H9 (cell line): ENCODE results near the gene MIAT. TPM values are rescaled to one million over a fixed set of nuclear protein-coding genes. Genes with fewer than 3 reads are reported as not detected.

Source experiments
- DNase-seq: peaks from one replicate; pipeline ENCODE4 v3.0.0-alpha.2; 2017
- H2AFZ ChIP-seq: one replicate; pipeline ENCODE4 v1.6.1; 2013; ENCODE audit warnings: mild to moderate bottlenecking, low read length, control low read depth, moderate library complexity
- H2AK5ac ChIP-seq: 2 replicates; pipeline ENCODE4 v1.6.1; 2013; ENCODE audit warnings: low read length, control low read depth, mixed read lengths; ENCODE audit not compliant: insufficient read length
- H2BK120ac ChIP-seq: one replicate; pipeline ENCODE4 v1.6.1; 2013; ENCODE audit warnings: low read depth, mild to moderate bottlenecking, low read length, control low read depth, inconsistent platforms; ENCODE audit not compliant: poor library complexity, severe bottlenecking
- H2BK12ac ChIP-seq: 2 replicates; pipeline ENCODE4 v1.6.1; 2013; ENCODE audit warnings: low read length, control low read depth, mixed read lengths, low read depth; ENCODE audit not compliant: insufficient read length
- H2BK15ac ChIP-seq: 2 replicates; pipeline ENCODE4 v1.6.1; 2013; ENCODE audit warnings: low read depth, low read length, control low read depth
- H2BK20ac ChIP-seq: one replicate; pipeline ENCODE4 v1.6.1; 2013; ENCODE audit warnings: low read depth, mild to moderate bottlenecking, low read length, control low read depth, inconsistent platforms; ENCODE audit not compliant: poor library complexity, severe bottlenecking
- H2BK5ac ChIP-seq: 2 replicates; pipeline ENCODE4 v1.6.1; 2013; ENCODE audit warnings: low read length, control low read depth, mixed read lengths; ENCODE audit not compliant: insufficient read length
- H3K14ac ChIP-seq: 2 replicates; pipeline ENCODE4 v1.6.1; 2013; ENCODE audit warnings: low read length, control low read depth; ENCODE audit not compliant: insufficient read depth
- H3K18ac ChIP-seq: 2 replicates; pipeline ENCODE4 v1.6.1; 2013; ENCODE audit warnings: low read depth, mild to moderate bottlenecking, mixed read lengths, low read length, control low read depth; ENCODE audit not compliant: insufficient read length
- H3K23ac ChIP-seq: 2 replicates; pipeline ENCODE4 v1.6.1; 2013; ENCODE audit warnings: low read length, control low read depth, mixed read lengths, low read depth; ENCODE audit not compliant: insufficient read length
- H3K23me2 ChIP-seq: 2 replicates; pipeline ENCODE4 v1.6.1; 2013; ENCODE audit warnings: low read depth, mild to moderate bottlenecking, mixed read lengths, low read length, control low read depth; ENCODE audit not compliant: insufficient read length, poor library complexity, severe bottlenecking
- H3K27ac ChIP-seq: 2 replicates; pipeline ENCODE4 v1.5.1; 2013; ENCODE audit warnings: low read length, control low read depth, mixed read lengths, low read depth; ENCODE audit not compliant: insufficient read length
- H3K27me3 ChIP-seq: 2 replicates; pipeline ENCODE4 v1.6.1; 2013; ENCODE audit warnings: low read length, control low read depth, inconsistent platforms; ENCODE audit not compliant: insufficient read depth
- H3K4ac ChIP-seq: 2 replicates; pipeline ENCODE4 v1.6.1; 2013; ENCODE audit warnings: low read depth, mild to moderate bottlenecking, control low read depth, inconsistent platforms, low read length, moderate library complexity
- H3K4me1 ChIP-seq: 2 replicates; pipeline ENCODE4 v1.6.1; 2013; ENCODE audit warnings: low read length, control low read depth, inconsistent platforms; ENCODE audit not compliant: insufficient read depth
- H3K4me2 ChIP-seq: 2 replicates; pipeline ENCODE4 v1.6.1; 2013; ENCODE audit warnings: low read length, control low read depth, mixed read lengths; ENCODE audit not compliant: insufficient read length, insufficient read depth
- H3K56ac ChIP-seq: 2 replicates; pipeline ENCODE4 v1.6.1; 2013; ENCODE audit warnings: low read depth, mild to moderate bottlenecking, mixed read lengths, low read length, control low read depth; ENCODE audit not compliant: insufficient read length
- H3K79me1 ChIP-seq: 2 replicates; pipeline ENCODE4 v1.6.1; 2013; ENCODE audit warnings: low read depth, mild to moderate bottlenecking, moderate library complexity, low read length, control low read depth, inconsistent platforms; ENCODE audit not compliant: insufficient read depth, poor library complexity, severe bottlenecking
- H3K79me2 ChIP-seq: 2 replicates; pipeline ENCODE4 v1.6.1; 2013; ENCODE audit warnings: low read length, control low read depth, inconsistent platforms; ENCODE audit not compliant: insufficient read depth
- H3K9ac ChIP-seq: 2 replicates; pipeline ENCODE4 v1.6.1; 2013; ENCODE audit warnings: low read length, control low read depth, mixed read lengths; ENCODE audit not compliant: insufficient read length; ENCODE audit errors: extremely low read depth
- H3K9me3 ChIP-seq: one replicate; pipeline ENCODE4 v1.6.1; 2013; ENCODE audit warnings: low read depth, low read length, inconsistent platforms; ENCODE audit not compliant: control insufficient read depth
- H3T11ph ChIP-seq: one replicate; pipeline ENCODE4 v1.6.1; 2013; ENCODE audit warnings: mild to moderate bottlenecking, low read length, control low read depth, inconsistent platforms
- H4K20me1 ChIP-seq: one replicate; pipeline ENCODE4 v1.6.1; 2013; ENCODE audit not compliant: control insufficient read depth, insufficient read length, insufficient read depth
- H4K5ac ChIP-seq: 2 replicates; pipeline ENCODE4 v1.6.1; 2013; ENCODE audit warnings: low read depth, mild to moderate bottlenecking, mixed read lengths, low read length, control low read depth; ENCODE audit not compliant: insufficient read length
- H4K8ac ChIP-seq: replicated peaks from 2 replicates; pipeline ENCODE4 v1.6.1; 2013; ENCODE audit warnings: low read length, control low read depth, mixed read lengths, low read depth; ENCODE audit not compliant: insufficient read length
- H4K91ac ChIP-seq: 2 replicates; pipeline ENCODE4 v1.6.1; 2013; ENCODE audit warnings: low read depth, mild to moderate bottlenecking, moderate library complexity, mixed read lengths, low read length, control low read depth; ENCODE audit not compliant: insufficient read length
- H3K27ac Mint-ChIP-seq, 3 experiments: 2 replicates in 2 of 3; 3 replicates in 1 of 3; pipeline ENCODE4 v1.8.0; 2020 to 2021; ENCODE audit warnings: mixed read lengths in 3 of 3, mild to moderate bottlenecking in 1 of 3, moderate library complexity in 1 of 3
- H3K27me3 Mint-ChIP-seq: 2 replicates; pipeline ENCODE4 v1.8.0; 2021; ENCODE audit warnings: low read depth, mild to moderate bottlenecking, moderate library complexity, mixed read lengths
- H3K36me3 Mint-ChIP-seq, 3 experiments: 2 replicates in 2 of 3; 3 replicates in 1 of 3; pipeline ENCODE4 v1.8.0; 2020 to 2021; ENCODE audit warnings: low read depth in 3 of 3, mixed read lengths in 3 of 3; ENCODE audit not compliant: insufficient read depth in 1 of 3
- H3K4me1 Mint-ChIP-seq, 2 experiments: 2 replicates each; pipeline ENCODE4 v1.8.0; 2020; ENCODE audit warnings: mixed read lengths in 2 of 2
- H3K4me3 Mint-ChIP-seq, 2 experiments: 2 replicates in 1 of 2; 3 replicates in 1 of 2; pipeline ENCODE4 v1.8.0; 2020 to 2021; ENCODE audit warnings: mild to moderate bottlenecking in 2 of 2, mixed read lengths in 2 of 2, moderate library complexity in 1 of 2
- H3K9me3 Mint-ChIP-seq, 2 experiments: 2 replicates in 1 of 2; 3 replicates in 1 of 2; pipeline ENCODE4 v1.8.0; 2020; ENCODE audit warnings: mild to moderate bottlenecking in 2 of 2, mixed read lengths in 2 of 2, moderate library complexity in 1 of 2
- CTCF ChIP-seq: fragments of 200-600 bp; sonication (generic); conservative IDR thresholded peaks from 3 replicates; pipeline ENCODE4 v1.8.0; 2021; ENCODE audit warnings: antibody characterized with exemption, mild to moderate bottlenecking
- WGBS: extraction: QIAGEN DNeasy Blood & Tissue Kit; methylation state at CpG from one replicate; pipeline ENCODE4 v1.1.7; 2013; ENCODE audit warnings: missing lambda C conversion rate, low lambda C conversion rate, mixed read lengths; ENCODE audit not compliant: insufficient read length; ENCODE audit errors: extremely low coverage; 5-methylcytosine and 5-hydroxymethylcytosine counted together
- total RNA-seq: library from RNA; stranded (reverse); gene quantifications from 2 replicates; pipeline ENCODE4 v1.2.1, GENCODE V29; 2021

MIAT gene
- total RNA-seq, 1 experiment from 2014 or later: 85.6 TPM

GRCh38 chr22:26631282-26631681 is 26.1 kb upstream of the MIAT start:
- H2BK12ac ChIP-seq: no peak overlapping the region
- no peak overlapping the region for H4K91ac ChIP-seq
- H3K23ac ChIP-seq: no peak overlapping the region
- no peaks in the 10 kb centered on the region for H3K79me2 ChIP-seq
- no peak overlapping the region for H3K27ac ChIP-seq
- H2BK15ac ChIP-seq: no peak overlapping the region
- H4K20me1 ChIP-seq: no peaks in the 10 kb centered on the region
- H3K4me1 ChIP-seq: no peaks in the 10 kb centered on the region; the same call in 1 of the 2 replicates
- H2AFZ ChIP-seq: no peak overlapping the region
- WGBS: no CpG with 5 or more reads among the region's 4 CpGs
- DNase-seq: no peak
- H2BK20ac ChIP-seq: no peak overlapping the region
- H3K36me3 Mint-ChIP-seq: no peaks in the 10 kb centered on the region; a peak in 1 of 7 replicates
- no peaks in the 10 kb centered on the region for H3K9me3 ChIP-seq
- H2BK5ac ChIP-seq: no peak overlapping the region
- H4K8ac ChIP-seq: no peak overlapping the region
- H3K4me3 Mint-ChIP-seq: no peak overlapping the region
- no peak overlapping the region for H3K56ac ChIP-seq
- no peak overlapping the region for H3K9ac ChIP-seq
- no peak overlapping the region for H3T11ph ChIP-seq
- no peak overlapping the region for H3K27ac Mint-ChIP-seq
- H3K23me2 ChIP-seq: no peaks in the 10 kb centered on the region
- no peak overlapping the region for H4K5ac ChIP-seq
- peaks cover 10 to 14% of the 10 kb centered on the region in 2 experiments for H3K4me1 Mint-ChIP-seq
- H3K18ac ChIP-seq: no peak overlapping the region
- TF ChIP-seq CTCF: no peak
- no peaks in the 10 kb centered on the region for H3K79me1 ChIP-seq
- no peak overlapping the region for H3K4ac ChIP-seq
- no peak overlapping the region for H2AK5ac ChIP-seq
- H3K27me3 ChIP-seq: no peaks in the 10 kb centered on the region
- no peak overlapping the region for H3K4me2 ChIP-seq
- peaks cover 2% of the 10 kb centered on the region for H3K27me3 Mint-ChIP-seq
- H3K9me3 Mint-ChIP-seq: no peaks in the 10 kb centered on the region
- H3K14ac ChIP-seq: no peak overlapping the region
- no peak overlapping the region for H2BK120ac ChIP-seq
